PFSK-1 (cell line): ENCODE measurements around the gene SINHCAF.

Source experiments
- POLR2AphosphoS5 ChIP-seq: IDR thresholded peaks from 2 replicates; pipeline ENCODE4 v1.6.1; 2012; ENCODE audit warnings: low read depth, mild to moderate bottlenecking, control low read depth, low read length, moderate library complexity
- SIN3A ChIP-seq: IDR thresholded peaks from 2 replicates; pipeline ENCODE4 v1.6.1; 2012; ENCODE audit warnings: mild to moderate bottlenecking, low read length, moderate library complexity, borderline replicate concordance; ENCODE audit not compliant: insufficient read depth
- TAF1 ChIP-seq: IDR thresholded peaks from 2 replicates; pipeline ENCODE4 v1.6.1; 2012; ENCODE audit warnings: low read length, control low read depth, borderline replicate concordance; ENCODE audit not compliant: insufficient read depth

DNA sequence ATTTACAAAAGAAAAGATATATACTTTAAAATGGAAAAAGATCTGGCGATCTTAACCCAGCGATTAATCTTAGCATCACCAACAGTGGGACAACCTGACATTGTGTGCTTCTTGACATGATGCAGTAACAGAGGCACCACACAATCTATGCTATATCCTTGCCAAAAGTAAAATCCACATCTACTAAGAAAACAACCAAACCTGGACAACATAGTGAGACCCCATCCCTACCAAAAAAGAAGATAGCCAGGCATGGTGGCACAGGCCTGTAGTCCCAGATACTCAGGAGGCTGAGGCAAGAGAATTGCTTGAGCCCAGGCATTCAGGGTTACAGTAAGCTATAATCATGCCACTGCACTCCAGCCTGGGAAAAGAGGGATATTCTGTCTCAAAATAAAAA is 50.5 kb downstream of the SINHCAF start:
- TF ChIP-seq TAF1 (no peak), SIN3A (no peak), POLR2AphosphoS5 (no peak)
